HG03571 (cell line): ENCODE results near the gene PPP1R7.

Experiments
- ATAC-seq: cut with Tn5 transposase; IDR thresholded peaks from one replicate; pipeline ENCODE4 v1.9.1; 2021; ENCODE audit not compliant: unreplicated experiment

PPP1R7 gene

DNA sequence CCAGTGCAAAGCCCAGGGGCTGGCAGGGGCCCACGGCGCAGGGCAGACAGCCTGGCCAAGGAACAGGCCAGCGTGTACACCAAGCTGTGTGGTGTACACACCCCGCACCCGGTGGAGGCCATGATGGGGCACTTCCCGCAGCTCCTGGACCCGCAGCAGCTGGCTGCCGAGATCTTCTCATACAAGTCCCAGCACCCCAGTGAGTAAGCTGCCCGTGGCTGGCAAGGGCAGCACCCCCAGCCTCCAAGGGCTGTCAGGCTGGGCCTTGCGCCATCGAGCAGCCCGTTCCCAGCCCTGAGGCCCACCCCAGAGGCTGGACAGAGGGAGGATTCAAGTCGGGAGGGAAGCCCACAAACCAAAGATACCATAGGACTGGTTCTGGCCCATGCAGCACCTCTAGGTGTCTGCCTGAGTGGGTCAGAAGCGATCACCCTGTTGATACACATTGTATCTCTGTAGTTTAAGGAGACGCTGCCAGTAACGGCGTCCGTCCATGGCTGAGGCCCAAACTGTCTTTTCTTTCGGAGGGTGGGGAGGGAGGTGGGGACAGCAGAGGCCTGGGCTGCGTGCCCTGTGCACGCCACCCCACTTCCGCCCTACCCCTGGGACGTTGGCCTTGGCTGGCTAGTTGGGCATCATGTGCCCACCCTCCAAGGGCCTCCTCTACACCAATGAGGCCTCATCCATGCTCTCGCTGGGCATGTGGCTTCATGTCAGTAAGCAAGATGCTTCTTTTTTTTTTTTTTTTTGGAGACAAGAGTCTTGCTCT is 31.3 kb upstream of the PPP1R7 start:
- no peak for ATAC-seq

DNA sequence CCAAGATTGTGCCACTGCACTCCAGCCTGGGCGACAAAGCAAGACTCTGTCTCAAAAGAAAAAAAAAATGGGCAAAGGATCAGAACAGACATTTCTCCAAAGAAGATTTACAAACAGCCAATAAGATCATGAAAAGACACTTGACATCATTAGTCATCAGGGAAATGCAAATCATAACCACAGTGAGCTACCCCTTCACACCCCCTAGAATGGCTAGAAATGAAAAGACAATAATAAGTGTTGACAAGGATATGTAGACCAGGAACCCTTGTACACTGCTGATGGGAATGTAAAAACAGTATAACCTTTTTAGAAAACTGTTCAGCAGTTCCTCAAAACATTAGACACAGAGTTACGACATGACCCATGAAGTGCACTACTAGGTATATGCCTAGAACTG is 29.8 kb upstream of the PPP1R7 start:
- ATAC-seq, result no peak

DNA sequence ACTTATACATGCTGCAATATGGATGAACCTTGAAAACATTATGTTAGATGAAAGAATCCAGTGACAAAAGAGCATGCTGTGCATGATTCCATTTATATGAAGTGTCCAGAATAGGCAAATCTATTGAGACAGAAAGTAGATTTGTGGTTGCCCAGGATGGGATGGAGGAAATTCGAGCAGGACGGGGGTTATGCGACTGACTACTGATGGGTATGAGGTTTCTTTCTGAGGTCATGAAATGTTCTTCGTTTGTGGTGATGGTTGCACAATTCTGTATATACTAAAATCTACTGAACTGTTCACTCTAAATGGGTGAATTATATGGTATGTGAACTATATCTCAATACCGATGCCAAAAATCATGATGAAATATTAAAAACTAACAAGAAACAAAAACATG is 29.3 kb upstream of the PPP1R7 start:
- ATAC-seq, result no peak

DNA sequence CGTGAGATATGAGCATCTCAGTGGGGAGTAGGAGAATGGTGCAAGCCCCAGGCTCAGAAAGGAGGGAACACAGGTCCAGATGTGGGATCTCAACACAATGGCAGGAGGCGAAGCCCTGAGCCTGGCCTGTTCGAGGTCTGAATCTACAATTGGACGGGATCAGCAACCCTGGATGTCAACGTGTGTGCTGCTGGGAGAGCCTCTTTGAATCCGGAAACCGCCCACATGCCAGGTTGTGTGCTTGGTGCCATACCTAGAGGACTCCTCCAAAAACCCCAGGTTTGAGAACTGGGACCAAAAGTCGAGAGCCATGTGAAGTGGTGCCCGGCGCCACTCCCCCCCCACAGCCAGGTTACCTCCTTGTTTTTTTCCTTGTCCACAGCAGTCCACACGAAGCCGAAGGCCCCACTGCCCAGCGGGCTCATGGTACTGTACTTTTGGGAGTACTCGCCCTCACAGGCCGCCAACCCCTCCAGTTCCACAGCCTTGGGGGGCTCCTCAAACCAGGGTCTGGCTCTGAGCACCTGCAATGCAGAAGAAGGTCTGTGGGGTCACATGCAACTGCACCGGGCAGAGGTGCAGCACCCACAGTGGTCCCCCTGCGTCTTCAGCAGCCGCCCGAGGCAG is 27.8 kb upstream of the PPP1R7 start:
- ATAC-seq, result no peak

DNA sequence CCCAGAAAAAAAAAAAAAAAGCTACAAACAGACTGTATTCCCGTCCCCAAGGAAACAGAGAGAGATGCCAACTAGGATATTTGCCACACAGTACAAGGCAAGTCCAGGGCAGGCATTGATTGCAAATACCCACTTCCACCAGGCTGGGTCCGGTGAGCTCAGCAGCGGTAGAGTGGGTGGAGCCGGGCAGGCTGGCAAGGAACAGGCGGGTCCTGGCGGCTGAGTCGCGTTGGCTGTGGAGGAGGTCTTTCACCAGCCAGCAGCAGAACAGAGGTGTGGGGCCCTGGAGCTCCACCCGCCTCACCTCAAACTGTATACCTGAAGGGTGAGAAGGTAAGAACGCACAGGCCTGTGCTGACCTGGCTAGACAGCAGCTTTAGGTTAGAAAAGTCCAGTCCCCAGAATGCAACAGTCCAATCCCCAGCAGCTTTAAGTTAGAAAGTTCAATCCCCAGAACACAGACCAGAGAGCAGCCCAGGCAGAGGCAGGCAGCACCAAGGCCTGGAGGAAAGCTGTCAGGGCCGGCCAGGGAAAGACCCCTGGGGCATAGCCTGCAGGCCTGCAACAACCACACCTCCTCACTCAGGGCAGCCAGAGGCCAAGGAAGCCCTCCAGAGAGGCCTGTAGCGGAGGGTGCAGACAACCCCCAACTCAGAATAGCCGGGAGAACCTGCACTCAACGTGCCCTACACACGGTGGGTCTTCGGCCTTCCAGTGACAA is 26.3 kb upstream of the PPP1R7 start:
- no peak for ATAC-seq

DNA sequence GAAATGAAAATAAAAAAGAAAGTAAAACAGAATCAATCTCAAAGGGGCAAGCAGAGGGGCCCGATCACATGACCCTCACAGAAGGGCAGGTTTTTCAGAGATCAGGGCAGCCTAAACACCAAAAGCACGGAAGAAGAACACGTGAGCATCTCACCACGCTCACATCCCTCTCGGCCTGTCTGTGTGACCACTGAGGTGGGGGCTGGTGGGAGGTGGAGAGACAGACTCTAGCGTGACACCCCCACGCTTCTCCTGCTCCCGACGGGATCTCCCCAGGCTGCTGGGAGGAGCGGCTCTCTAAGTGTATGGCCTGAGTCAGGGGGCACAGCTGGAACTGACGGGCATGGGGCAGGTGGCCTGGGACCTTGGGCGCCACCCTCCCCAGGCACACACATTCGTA is 24.6 kb upstream of the PPP1R7 start:
- no peak for ATAC-seq

DNA sequence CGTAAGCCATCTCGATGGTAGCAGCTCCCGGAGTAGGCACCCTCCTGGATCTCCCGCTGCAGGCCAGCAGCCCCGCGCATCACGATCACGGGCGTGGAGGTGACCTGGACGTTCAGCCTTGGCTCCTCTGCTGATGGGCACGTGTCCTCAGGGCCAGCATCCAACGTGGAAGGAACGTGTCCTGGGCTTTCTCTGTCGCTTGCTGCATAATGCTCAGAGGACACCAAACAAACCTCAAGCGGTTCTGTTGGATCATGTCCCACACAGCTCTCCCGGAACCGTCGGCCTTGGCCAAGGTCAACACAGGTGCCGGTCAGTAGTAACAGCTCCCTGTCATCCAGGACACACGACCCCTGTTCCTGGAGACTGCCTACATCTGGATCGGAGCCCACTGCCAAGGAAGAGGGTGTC is 24.1 kb upstream of the PPP1R7 start:
- ATAC-seq, result no peak

DNA sequence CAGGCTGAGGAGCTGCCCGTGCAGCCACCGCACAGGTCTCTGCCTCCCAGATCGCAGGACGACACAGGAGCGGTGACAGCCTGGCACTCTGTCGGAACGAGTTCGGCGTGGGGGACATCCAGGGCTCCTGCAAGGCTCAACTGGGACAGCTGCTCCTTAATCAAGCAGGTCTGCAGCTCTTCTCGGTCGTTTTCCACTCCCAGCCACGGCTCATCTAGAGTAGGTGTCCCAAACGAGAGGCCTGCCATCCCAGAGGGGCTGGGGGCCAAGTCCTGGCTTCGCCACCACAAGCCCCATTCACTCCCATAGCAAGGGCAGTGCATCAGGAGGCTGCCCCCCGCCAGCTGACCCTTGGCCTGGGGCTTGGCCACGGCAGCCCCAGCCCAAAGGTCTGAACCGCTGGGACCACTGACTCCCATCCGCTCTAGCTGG is 23.5 kb upstream of the PPP1R7 start:
- no peak for ATAC-seq

DNA sequence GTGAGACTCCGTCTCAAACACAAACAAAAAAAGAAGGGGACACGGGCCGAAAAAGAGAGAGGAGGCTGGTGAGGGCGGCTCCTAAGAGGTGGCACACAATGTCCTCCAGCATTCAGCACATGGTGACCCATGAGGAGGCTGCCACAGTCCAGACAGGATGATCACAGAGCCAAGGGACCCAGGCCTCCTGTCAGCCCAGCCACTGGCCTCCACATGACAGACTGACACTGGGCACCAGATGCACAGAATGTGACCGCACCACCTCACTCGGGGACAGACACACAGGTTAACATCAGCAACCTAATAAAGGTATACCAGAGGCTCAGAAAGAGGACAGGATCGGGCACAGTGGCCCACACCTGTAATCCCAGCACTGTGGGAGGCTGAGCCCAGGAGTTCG is 22.0 kb upstream of the PPP1R7 start:
- ATAC-seq, result no peak

DNA sequence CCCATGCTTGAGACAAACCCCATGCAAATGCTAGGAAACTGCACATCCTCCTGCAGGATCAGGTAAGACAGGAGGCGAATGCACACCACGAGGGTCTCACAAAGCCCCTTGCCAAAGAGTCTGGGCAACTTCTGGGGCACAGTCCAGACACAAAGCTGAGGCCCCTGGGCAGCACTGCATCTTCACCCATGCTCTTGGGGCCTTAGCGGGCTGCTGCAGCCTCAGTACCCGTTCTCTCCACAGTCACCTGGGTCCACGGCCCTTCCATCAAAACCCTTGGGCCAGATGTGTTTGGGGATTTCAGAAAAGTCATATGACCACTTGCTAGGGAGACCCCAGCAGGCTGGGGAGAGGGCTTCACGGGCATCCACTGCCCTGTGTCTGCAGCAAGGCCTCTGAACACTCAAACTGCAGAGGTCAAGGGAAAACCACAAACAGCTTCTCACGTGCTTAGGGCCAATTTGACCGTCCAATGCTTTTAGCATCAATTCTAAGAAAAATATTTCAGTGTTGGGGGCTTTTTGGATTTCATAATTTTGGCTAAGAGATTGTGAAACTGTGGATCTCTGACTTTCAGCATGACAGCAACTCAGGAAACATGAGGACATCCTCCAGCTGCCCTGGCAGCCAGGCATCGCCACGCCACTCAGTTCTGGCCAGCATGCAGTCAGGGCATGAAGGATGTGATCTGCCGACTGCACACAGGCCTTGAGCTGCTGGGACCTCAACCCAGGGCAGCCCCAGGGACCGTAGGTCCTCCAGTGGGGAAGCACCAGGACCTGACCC is 21.0 kb upstream of the PPP1R7 start:
- ATAC-seq, result no peak

DNA sequence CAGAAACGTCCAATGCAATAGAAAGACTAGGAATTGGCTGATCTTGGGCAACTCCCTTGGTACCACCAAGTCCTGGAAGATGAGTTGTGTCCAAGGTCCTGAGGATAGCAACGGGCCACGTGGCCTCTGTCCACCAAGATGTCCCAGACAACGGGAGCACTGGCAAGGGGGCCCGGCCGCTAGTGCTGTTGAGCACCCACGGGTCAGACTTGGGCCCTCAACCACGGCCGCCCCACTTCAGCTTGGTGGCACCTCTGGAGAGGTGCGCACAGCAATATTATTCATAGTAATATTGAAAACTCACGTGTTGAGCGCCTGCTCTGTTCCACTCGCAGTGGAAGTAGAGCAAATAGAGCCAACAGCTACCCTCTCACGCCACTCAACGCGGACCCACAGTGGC is 20.0 kb upstream of the PPP1R7 start:
- ATAC-seq, result no peak

DNA sequence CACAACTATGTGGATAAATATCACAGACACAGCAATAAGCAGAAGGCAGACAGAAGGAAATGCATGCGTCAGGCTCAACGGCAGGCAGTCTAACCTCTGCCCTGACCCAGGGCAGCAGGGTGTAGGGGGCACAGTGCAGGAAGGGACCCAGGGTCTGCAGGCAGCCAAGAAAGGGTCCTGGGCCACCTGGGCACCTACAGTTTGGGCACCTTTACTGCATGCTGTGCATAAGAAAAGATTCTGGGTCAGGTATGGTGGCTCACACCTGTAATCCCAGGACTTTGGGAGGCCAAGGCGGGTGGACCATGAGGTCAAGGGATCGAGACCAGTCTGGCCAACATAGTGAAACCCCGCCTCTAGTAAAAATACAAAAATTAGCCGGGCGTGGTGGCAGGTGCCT is 18.7 kb upstream of the PPP1R7 start:
- ATAC-seq, result no peak

DNA sequence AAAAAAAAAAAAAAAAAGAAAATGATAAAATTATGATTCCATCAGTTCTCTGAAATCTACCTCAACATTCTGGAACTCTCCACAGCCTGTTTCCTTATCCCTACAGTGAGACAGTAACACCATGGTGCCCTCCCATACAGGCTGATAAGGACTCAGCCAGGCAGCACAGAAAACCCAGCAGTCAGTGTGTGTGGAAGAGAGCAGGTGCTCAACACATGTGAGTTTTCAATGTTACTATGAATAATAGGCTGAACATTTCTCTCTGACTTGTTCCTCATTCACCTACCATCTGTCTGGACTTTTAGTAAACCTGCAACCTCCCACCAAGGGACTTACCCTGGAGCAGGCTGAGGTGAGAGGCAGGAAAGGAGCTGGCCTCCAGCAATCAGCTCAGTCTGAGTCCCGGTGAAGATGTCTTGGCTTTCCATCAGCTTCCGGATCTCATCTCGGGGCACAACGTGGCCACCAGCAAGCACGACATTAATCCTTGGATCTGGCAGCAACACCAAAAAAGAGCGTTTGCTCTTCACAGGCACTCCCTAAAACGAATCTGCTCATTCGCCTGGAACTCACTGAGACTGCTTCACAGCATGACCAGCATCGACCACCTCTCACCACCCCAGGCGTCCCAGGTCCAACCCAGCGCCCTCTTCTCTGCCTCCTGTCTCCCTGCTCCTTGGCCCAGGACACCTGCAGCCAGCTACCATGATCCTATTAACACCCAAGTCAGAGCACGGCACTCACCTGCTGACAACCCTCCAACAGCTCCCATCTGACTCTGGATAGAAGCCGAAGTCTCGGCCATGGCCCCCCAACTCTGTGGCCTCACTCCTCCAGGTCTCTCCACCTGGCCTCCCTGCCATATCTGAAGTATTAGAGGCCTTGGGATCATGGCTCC is 17.5 kb upstream of the PPP1R7 start:
- no peak for ATAC-seq

DNA sequence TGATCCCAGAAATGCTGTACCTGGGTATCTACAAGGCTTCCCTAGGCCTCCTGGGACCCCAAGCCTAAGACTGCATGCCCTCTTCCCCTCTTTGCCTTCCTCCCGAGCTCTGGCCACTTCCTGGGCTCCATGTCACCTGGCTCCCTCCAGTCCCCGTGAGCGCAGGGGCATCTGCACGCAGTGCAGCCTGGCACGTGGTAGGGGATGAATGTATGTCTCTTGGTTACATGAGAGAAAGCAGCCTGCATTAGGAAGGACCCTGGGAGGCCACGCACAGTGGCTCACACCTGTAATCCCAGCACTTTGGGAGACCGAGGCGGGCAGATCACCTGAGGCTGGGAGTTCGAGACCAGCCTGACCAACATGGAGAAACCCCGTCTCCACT is 16.8 kb upstream of the PPP1R7 start:
- ATAC-seq, result no peak

DNA sequence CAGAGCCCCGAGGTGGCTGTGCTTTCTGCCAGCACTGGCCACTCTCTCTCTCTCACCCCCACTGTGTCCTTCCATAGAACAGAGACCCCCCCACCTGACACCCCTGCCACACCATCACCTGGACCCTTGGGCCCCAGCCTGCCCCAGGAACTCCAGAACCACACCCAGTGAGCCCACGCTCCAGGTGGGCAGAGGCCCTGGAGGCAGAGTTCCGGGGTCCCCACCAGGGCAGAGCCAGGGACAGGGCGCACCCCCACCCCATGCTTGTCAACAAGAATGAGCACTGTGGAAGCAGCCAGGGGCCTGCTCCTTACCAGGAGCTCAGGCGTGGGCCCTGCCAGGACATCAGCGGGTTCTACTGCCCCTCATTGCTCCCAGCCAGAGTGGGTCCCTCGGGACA is 15.6 kb upstream of the PPP1R7 start:
- no peak for ATAC-seq

DNA sequence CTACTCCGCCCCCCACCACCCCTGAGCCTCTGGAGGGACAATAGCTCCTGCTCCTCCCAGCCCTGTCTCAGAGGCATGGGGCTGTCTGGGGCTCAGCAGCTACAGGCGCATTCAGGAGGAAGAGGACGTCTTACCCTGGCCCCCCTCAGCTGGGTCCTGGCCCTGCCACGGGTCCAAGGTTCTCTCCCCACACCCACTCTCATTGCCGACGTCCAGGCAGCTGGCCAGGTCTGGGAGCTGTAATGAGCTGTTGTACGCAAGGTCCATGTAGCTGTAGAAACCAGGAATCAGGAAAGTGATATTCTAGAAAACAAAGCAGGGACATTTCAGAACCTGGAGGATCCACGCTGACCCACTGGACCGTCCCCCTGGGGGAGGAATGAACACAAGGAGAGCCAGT is 14.5 kb upstream of the PPP1R7 start:
- ATAC-seq, result no peak

DNA sequence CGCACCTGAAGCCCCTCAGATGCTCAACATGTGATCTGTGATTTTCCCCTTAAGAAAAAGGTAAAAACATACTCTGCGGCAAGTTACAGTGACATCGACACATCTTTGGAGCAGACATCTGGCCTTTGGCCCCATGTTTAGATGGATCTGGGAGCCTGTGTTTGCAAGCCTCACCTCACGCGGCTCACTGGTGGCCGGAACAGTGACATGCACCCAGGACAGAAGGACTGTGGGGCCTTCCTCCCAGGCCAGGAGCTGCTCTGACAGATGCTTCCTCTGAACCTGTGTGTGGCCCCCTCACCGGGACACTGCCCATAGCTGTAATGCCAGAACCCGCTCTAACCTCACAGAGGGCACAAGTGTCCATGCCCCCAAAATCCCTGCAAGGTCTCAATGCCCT is 14.1 kb upstream of the PPP1R7 start:
- ATAC-seq, result no peak

DNA sequence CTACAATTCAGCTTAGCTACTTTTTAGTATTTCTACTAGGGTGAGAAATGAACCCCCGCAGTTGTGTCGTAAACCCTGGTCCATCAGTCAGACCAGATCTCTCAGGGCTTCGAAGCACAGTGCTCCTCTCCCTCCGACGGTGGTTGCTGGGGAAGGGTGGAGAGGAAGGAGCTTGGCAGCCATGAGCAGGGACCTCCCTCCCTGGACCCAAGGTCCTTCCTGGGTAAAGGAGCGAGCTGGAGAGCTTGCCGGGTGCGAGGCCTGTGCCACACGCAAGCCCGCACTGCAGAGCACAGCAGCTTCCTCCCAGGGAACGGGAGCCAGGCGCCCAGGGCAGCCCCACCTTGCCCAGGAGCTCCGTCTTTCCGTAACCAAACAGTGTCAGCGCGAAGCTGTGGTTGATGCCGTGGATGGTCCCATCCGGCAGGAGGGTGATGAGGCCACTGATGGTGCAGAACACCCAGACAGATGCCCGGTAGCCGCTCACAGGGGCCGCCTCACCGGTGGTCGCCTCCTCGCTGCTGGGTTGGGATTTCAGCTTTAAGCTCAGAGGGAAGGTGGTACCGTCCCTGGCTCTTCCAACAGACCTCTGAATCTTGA is 13.5 kb upstream of the PPP1R7 start:
- ATAC-seq, result no peak

DNA sequence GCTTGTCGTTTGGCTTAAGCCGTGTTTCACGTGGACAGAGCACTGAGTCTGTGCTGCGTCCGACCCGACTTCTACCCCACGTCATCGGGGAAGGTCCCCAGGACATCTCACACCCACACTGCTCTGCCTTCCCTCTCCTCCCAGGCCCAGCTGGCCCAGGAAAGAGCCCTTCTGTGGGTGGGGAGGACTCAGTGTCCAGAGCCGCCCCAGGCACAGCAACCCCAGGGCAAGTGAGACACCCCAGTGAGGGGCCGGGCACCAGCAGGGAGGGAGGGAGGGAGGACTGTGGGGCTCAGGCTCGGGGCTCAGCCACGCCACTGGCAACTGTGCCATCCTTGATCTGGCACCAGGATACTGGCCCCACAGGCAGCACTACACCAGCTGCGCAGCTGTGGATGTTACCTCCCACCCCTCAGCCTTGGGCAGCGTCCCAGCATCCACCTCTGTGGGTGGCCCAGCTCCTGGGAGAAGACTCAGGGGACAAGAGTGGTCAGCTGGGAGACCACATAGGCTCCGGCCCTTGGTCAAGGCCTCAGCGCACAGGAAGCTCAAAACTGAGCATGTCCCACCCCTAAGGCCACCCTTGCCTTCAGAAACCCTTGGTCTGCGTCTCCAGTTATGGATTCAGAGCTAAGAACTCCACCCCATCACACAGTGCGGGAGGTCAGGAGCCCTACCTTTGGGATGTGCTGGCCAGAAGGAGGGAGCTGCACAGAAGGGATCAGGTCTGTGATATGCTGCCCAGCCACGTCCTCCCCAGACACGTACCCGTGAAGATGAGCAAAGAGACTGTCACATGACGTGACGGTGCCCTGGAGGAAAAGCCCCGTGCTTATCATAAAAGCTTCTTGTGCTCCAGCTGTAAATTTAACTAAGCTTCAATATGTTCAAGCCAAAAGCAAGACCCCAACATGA is 12.7 kb upstream of the PPP1R7 start:
- ATAC-seq, result no peak
